Retinal pigment epithelial cell (primary cell): ENCODE results near the gene PPIP5K1.

Experiments used
- DNase-seq: peaks from one replicate; pipeline ENCODE4 v3.0.0-alpha.2; 2010; ENCODE audit warnings: low read depth
- H3K4me3 ChIP-seq: 2 replicates; pipeline ENCODE4 v1.5.1; 2011; ENCODE audit warnings: mild to moderate bottlenecking, low read length, control low read depth, moderate library complexity
- TF ChIP-seq, protein P1 (sequence below): conservative IDR thresholded peaks from 2 replicates; pipeline ENCODE4 v1.5.1; 2011; ENCODE audit warnings: low read depth, low read length, control low read depth, inconsistent platforms

The PPIP5K1 gene

DNA sequence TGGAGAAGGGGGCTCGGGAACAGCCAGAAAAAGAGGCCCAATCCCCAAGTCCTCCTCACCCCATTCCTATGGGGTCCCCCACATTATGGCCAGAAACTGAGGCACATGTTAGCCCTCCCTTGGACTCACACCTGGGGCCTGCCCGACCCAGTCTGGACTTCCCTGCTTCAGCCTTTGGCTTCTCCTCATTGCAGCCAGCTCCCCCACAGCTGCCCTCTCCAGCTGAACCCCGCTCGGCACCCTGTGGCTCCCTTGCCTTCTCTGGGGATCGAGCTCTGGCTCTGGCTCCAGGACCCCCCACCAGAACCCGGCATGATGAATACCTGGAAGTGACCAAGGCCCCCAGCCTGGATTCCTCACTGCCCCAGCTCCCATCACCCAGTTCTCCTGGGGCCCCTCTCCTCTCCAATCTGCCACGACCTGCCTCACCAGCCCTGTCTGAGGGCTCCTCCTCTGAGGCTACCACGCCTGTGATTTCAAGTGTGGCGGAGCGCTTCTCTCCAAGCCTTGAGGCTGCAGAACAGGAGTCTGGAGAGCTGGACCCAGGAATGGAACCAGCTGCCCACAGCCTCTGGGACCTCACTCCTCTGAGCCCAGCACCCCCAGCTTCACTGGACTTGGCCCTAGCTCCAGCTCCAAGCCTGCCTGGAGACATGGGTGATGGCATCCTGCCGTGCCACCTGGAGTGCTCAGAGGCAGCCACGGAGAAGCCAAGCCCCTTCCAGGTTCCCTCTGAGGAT, 62.0 kb downstream of the PPIP5K1 start:
- TF ChIP-seq, protein P1, sequence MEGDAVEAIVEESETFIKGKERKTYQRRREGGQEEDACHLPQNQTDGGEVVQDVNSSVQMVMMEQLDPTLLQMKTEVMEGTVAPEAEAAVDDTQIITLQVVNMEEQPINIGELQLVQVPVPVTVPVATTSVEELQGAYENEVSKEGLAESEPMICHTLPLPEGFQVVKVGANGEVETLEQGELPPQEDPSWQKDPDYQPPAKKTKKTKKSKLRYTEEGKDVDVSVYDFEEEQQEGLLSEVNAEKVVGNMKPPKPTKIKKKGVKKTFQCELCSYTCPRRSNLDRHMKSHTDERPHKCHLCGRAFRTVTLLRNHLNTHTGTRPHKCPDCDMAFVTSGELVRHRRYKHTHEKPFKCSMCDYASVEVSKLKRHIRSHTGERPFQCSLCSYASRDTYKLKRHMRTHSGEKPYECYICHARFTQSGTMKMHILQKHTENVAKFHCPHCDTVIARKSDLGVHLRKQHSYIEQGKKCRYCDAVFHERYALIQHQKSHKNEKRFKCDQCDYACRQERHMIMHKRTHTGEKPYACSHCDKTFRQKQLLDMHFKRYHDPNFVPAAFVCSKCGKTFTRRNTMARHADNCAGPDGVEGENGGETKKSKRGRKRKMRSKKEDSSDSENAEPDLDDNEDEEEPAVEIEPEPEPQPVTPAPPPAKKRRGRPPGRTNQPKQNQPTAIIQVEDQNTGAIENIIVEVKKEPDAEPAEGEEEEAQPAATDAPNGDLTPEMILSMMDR = no peak
- no peak for DNase-seq
- no peak overlapping the region for H3K4me3 ChIP-seq

DNA sequence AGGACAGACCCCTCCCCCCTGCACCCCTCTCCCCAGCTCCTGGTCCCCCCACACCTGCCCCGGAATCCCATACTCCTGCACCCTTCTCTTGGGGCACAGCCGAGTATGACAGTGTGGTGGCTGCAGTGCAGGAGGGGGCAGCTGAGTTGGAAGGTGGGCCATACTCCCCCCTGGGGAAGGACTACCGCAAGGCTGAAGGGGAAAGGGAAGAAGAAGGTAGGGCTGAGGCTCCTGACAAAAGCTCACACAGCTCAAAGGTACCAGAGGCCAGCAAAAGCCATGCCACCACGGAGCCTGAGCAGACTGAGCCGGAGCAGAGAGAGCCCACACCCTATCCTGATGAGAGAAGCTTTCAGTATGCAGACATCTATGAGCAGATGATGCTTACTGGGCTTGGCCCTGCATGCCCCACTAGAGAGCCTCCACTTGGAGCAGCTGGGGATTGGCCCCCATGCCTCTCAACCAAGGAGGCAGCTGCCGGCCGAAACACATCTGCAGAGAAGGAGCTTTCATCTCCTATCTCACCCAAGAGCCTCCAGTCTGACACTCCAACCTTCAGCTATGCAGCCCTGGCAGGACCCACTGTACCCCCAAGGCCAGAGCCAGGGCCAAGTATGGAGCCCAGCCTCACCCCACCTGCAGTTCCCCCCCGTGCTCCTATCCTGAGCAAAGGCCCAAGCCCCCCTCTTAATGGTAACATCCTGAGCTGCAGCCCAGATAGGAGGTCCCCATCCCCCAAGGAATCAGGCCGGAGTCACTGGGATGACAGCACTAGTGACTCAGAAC, 62.8 kb downstream of the PPIP5K1 start:
- no peak for DNase-seq
- TF ChIP-seq, protein P1 = no peak
- H3K4me3 ChIP-seq = no peak overlapping the region

DNA sequence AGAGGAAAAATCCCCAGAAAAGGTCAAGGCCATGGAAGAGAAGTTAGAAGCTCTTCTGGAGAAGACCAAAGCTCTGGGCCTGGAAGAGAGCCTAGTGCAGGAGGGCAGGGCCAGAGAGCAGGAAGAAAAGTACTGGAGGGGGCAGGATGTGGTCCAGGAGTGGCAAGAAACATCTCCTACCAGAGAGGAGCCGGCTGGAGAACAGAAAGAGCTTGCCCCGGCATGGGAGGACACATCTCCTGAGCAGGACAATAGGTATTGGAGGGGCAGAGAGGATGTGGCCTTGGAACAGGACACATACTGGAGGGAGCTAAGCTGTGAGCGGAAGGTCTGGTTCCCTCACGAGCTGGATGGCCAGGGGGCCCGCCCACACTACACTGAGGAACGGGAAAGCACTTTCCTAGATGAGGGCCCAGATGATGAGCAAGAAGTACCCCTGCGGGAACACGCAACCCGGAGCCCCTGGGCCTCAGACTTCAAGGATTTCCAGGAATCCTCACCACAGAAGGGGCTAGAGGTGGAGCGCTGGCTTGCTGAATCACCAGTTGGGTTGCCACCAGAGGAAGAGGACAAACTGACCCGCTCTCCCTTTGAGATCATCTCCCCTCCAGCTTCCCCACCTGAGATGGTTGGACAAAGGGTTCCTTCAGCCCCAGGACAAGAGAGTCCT, 63.6 kb downstream of the PPIP5K1 start:
- TF ChIP-seq, protein P1 = no peak
- DNase-seq = no peak
- no peak overlapping the region for H3K4me3 ChIP-seq

GRCh38 chr15:43525131-43525530, 64.9 kb downstream of the PPIP5K1 start:
- H3K4me3 ChIP-seq = no peak overlapping the region
- DNase-seq = no peak
- TF ChIP-seq, protein P1 = no peak

- H3K4me3 ChIP-seq = no peak overlapping the region
- no peak for DNase-seq
- TF ChIP-seq, protein P1 = no peak
Measured at GRCh38 chr15:43524254-43524845, 65.7 kb downstream of the PPIP5K1 start.

DNA sequence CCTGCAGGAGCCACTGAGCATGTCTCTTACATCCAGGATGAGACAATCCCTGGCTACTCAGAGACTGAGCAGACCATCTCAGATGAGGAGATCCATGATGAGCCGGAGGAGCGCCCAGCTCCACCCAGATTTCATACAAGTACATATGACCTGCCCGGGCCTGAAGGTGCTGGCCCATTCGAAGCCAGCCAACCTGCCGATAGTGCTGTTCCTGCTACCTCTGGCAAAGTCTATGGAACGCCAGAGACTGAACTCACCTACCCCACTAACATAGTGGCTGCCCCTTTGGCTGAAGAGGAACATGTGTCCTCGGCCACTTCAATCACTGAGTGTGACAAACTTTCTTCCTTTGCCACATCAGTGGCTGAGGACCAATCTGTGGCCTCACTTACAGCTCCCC, 66.4 kb downstream of the PPIP5K1 start:
- no peak for DNase-seq
- no peak overlapping the region for H3K4me3 ChIP-seq

More for the DNA sequence above, 66.4 kb downstream of the PPIP5K1 start:
- TF ChIP-seq, protein P1 = no peak
